HepG2 (cell line): ENCODE results near the gene VASN. TPM values are rescaled to one million over a fixed set of nuclear protein-coding genes. Genes with fewer than 3 reads are reported as not detected.
A peak's percentile ranks its signal among the peaks of the same experiment; 100 is the strongest.

Experiments used
- ARID4A ChIP-seq: sonication (generic); formaldehyde crosslinking; IDR thresholded peaks from 2 replicates; pipeline ENCODE4 v1.5.0; 2020; ENCODE audit warnings: mild to moderate bottlenecking, missing genetic modification reagents, borderline replicate concordance
- CHCHD3 ChIP-seq: sonication (generic); formaldehyde crosslinking; IDR thresholded peaks from 2 replicates; pipeline ENCODE4 v1.8.0; 2022; ENCODE audit warnings: mild to moderate bottlenecking, missing genetic modification reagents, moderate library complexity
- HOXA3 ChIP-seq: sonication (generic); formaldehyde crosslinking; IDR thresholded peaks from 2 replicates; pipeline ENCODE4 v1.5.0; 2020; ENCODE audit warnings: missing genetic modification reagents
- KDM4B ChIP-seq: sonication (generic); formaldehyde crosslinking; IDR thresholded peaks from 2 replicates; pipeline ENCODE4 v1.4.0; 2020; ENCODE audit warnings: missing genetic modification reagents
- KMT2A ChIP-seq: sonication (generic); formaldehyde crosslinking; IDR thresholded peaks from 2 replicates; pipeline ENCODE4 v1.4.0; 2020; ENCODE audit warnings: missing genetic modification reagents
- MAFG ChIP-seq: sonication (generic); formaldehyde crosslinking; IDR thresholded peaks from 2 replicates; pipeline ENCODE4 v1.5.1; 2020; ENCODE audit warnings: mild to moderate bottlenecking, missing genetic modification reagents
- MAZ ChIP-seq, 2 experiments: sonication (generic) in 1 of 2; formaldehyde crosslinking in 1 of 2; IDR thresholded peaks; 2 replicates each; pipeline versions ENCODE4 v1.5.0 to v1.6.1; 2012 to 2020; ENCODE audit warnings: low read depth in 2 of 2, mild to moderate bottlenecking in 2 of 2, borderline replicate concordance in 1 of 2, improper control_type of control experiment in 1 of 2, low read length in 1 of 2, missing genetic modification reagents in 1 of 2, moderate library complexity in 1 of 2
- SIX1 ChIP-seq: sonication (generic); formaldehyde crosslinking; IDR thresholded peaks from 2 replicates; pipeline ENCODE4 v1.4.0; 2020; ENCODE audit warnings: missing genetic modification reagents, borderline replicate concordance
- SRY ChIP-seq: sonication (generic); formaldehyde crosslinking; IDR thresholded peaks from 2 replicates; pipeline ENCODE4 v1.8.0; 2022; ENCODE audit warnings: mild to moderate bottlenecking, missing genetic modification reagents
- ZBTB26 ChIP-seq: IDR thresholded peaks from 2 replicates; pipeline ENCODE4 v1.6.1; 2016; ENCODE audit warnings: missing compliant biosample characterization, missing genetic modification reagents, borderline replicate concordance
- ZNF768 ChIP-seq: sonication (generic); formaldehyde crosslinking; IDR thresholded peaks from 2 replicates; pipeline ENCODE4 v1.4.0; 2020; ENCODE audit warnings: missing genetic modification reagents
- polyA plus RNA-seq, 8 experiments: library from polyadenylated mRNA; depleted of rRNA in 3 of 8; stranded (reverse) in 7 of 8; unstranded in 1 of 8; fragments of >200 nt; fragmentation: Illumina TruSeq in 4 of 8; extraction: Trizol in 4 of 8; gene quantifications; 2 replicates each; pipeline versions ENCODE4 v1.2.1 to v1.2.3, GENCODE V29; 2011 to 2016; ENCODE audit warnings: low read depth in 4 of 8, missing spikeins in 1 of 8, mixed read lengths in 1 of 8; ENCODE audit not compliant: insufficient read depth in 1 of 8
- total RNA-seq, 5 experiments: library from RNA; depleted of rRNA; stranded (reverse); fragments of >200 nt; fragmentation: Illumina TruSeq; extraction: Trizol; gene quantifications; 2 replicates each; pipeline ENCODE4 v1.2.3, GENCODE V29; 2016; ENCODE audit warnings: low read depth in 1 of 5
- TF ChIP-seq, protein P1 (sequence below): sonication (generic); formaldehyde crosslinking; IDR thresholded peaks from 2 replicates; pipeline ENCODE4 v1.9.0; 2021; ENCODE audit warnings: missing genetic modification reagents, mild to moderate bottlenecking, borderline replicate concordance

Gene VASN
- total and polyA plus RNA-seq, 2 of the 13 experiments (the other 11 are each of a cell fraction or from before 2014, with no cell fraction given) = 8.4 to 18.2 TPM

DNA sequence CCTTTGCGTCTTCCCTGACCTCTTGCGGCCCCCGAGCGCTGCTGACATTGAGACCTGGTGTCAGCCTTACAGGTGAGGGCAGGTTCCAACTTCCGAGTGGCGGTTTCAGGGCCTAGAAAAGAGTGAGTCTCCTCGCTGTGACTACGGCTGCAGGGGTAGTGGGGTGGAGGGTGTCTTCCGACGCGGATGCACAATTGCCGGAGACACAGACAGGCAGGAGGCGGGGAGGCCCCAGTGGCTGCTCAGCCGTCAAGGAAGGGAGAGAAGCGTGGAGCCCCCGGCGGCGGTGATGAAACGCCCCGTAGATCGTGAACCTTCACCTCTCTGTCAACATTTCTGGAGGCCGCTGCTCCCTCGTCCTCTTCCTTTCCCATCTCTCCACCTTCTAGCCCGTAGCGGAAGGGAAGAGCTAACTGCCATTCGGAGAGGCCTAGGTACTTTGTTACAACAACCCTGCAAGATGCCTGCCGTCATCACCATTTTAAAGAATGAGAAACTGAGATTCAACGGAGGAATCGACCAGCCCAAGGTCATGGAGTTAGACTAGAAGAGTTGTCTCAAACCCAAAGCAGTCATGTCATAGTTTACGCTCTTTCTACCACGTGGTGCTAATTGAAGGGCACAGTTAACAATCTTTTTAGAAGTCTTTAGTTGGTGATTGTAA is 54.5 kb downstream of the VASN start (continued):
- peak; percentile 87 for TF ChIP-seq ARID4A (CRISPR knock-in tag)
- TF ChIP-seq ZNF768 (CRISPR knock-in tag) = 0 out of 2 replicates have a peak, but pooled peaks have one; percentile 34
- peak; percentile 52 for TF ChIP-seq KMT2A
- no peak for TF ChIP-seq MAFG
- TF ChIP-seq, protein P1, sequence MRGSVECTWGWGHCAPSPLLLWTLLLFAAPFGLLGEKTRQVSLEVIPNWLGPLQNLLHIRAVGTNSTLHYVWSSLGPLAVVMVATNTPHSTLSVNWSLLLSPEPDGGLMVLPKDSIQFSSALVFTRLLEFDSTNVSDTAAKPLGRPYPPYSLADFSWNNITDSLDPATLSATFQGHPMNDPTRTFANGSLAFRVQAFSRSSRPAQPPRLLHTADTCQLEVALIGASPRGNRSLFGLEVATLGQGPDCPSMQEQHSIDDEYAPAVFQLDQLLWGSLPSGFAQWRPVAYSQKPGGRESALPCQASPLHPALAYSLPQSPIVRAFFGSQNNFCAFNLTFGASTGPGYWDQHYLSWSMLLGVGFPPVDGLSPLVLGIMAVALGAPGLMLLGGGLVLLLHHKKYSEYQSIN (CRISPR knock-in tag) = no peak
- no peak; the same call in none of the 2 replicates for TF ChIP-seq ZBTB26
- no peak for TF ChIP-seq MAZ (IDR thresholded peaks at IDR 0.05; ENCODE audit: borderline replicate concordance, low read depth, low read length)
- TF ChIP-seq MAZ (CRISPR knock-in tag; IDR thresholded peaks at IDR 0.05; ENCODE audit: low read depth) = peak; percentile 73
- 0 out of 2 replicates have a peak, but pooled peaks have one; percentile 63 for TF ChIP-seq SRY (CRISPR knock-in tag)
- TF ChIP-seq KDM4B (CRISPR knock-in tag) = peak; percentile 59; the same call in 1 of the 2 replicates
- no peak for TF ChIP-seq SIX1 (CRISPR knock-in tag)
- TF ChIP-seq CHCHD3 (CRISPR knock-in tag) = no peak
- peak; percentile 57; the same call in 1 of the 2 replicates for TF ChIP-seq HOXA3
